HepG2 (cell line): Measurements from ENCODE around the gene KISS1R. TPM values are rescaled to one million over a fixed set of nuclear protein-coding genes. Genes with fewer than 3 reads are reported as not detected.

Experiments used
- ATM ChIP-seq: fragments of 450-650 bp; IDR thresholded peaks from 2 replicates; pipeline ENCODE4 v1.7.1; 2017; ENCODE audit warnings: mild to moderate bottlenecking, borderline replicate concordance
- BRCA1 ChIP-seq: sonication (generic); formaldehyde crosslinking; IDR thresholded peaks from 2 replicates; pipeline ENCODE4 v1.4.0; 2020; ENCODE audit warnings: missing genetic modification reagents
- EP300 ChIP-seq, 3 experiments: sonication (generic) in 1 of 3; formaldehyde crosslinking in 1 of 3; IDR thresholded peaks; 2 replicates each; pipeline versions ENCODE4 v1.5.1 to v1.6.1; 2011 to 2020; ENCODE audit warnings: low read depth in 2 of 3, low read length in 2 of 3, borderline replicate concordance in 1 of 3, improper control_type of control experiment in 1 of 3, mild to moderate bottlenecking in 1 of 3, missing genetic modification reagents in 1 of 3, moderate library complexity in 1 of 3
- HNF4G ChIP-seq, 2 experiments: sonication (generic) in 1 of 2; formaldehyde crosslinking in 1 of 2; IDR thresholded peaks; 2 replicates each; pipeline versions ENCODE4 v1.4.0 to v1.6.1; 2011 to 2020; ENCODE audit warnings: borderline replicate concordance in 2 of 2, low read depth in 2 of 2, mild to moderate bottlenecking in 2 of 2, low read length in 1 of 2, missing genetic modification reagents in 1 of 2, moderate library complexity in 1 of 2
- MBNL3 ChIP-seq: fragments of 250-450 bp; sonication (Bioruptor Pico); conservative IDR thresholded peaks from 2 replicates; pipeline ENCODE4 v1.8.0; 2022; ENCODE audit warnings: mild to moderate bottlenecking, inconsistent platforms
- MTERF4 ChIP-seq: sonication (generic); formaldehyde crosslinking; IDR thresholded peaks from 2 replicates; pipeline ENCODE4 v1.8.0; 2023; ENCODE audit warnings: mild to moderate bottlenecking, missing genetic modification reagents
- NAIF1 ChIP-seq: sonication (generic); formaldehyde crosslinking; IDR thresholded peaks from 2 replicates; pipeline ENCODE4 v1.5.0; 2020; ENCODE audit warnings: mild to moderate bottlenecking, missing genetic modification reagents, borderline replicate concordance
- TBP ChIP-seq: sonication (generic); formaldehyde crosslinking; IDR thresholded peaks from 2 replicates; pipeline ENCODE4 v1.5.0; 2020; ENCODE audit warnings: missing genetic modification reagents
- TOE1 ChIP-seq: sonication (generic); formaldehyde crosslinking; IDR thresholded peaks from 2 replicates; pipeline ENCODE4 v1.4.0; 2020; ENCODE audit warnings: mild to moderate bottlenecking, missing genetic modification reagents
- TP53 ChIP-seq: sonication (generic); formaldehyde crosslinking; conservative IDR thresholded peaks from 2 replicates; pipeline ENCODE4 v1.4.0; 2020; ENCODE audit warnings: missing genetic modification reagents
- XBP1 ChIP-seq: sonication (generic); formaldehyde crosslinking; IDR thresholded peaks from 2 replicates; pipeline ENCODE4 v1.5.0; 2020; ENCODE audit warnings: missing genetic modification reagents
- ZBTB38 ChIP-seq: sonication (generic); formaldehyde crosslinking; IDR thresholded peaks from 2 replicates; pipeline ENCODE4 v1.5.1; 2020; ENCODE audit warnings: mild to moderate bottlenecking, missing genetic modification reagents
- ZKSCAN1 ChIP-seq: fragments of 150-350 bp; IDR thresholded peaks from 2 replicates; pipeline ENCODE4 v1.6.1; 2014; ENCODE audit warnings: low read length
- ZMYM3 ChIP-seq: sonication (generic); formaldehyde crosslinking; IDR thresholded peaks from 2 replicates; pipeline ENCODE4 v1.5.1; 2020; ENCODE audit warnings: mild to moderate bottlenecking, missing genetic modification reagents
- ZNF468 ChIP-seq: sonication (generic); formaldehyde crosslinking; IDR thresholded peaks from 2 replicates; pipeline ENCODE4 v1.8.0; 2022; ENCODE audit warnings: mild to moderate bottlenecking, moderate library complexity, missing genetic modification reagents
- ZNF550 ChIP-seq: sonication (generic); formaldehyde crosslinking; IDR thresholded peaks from 2 replicates; pipeline ENCODE4 v1.4.0; 2020; ENCODE audit warnings: mild to moderate bottlenecking, missing genetic modification reagents, borderline replicate concordance
- ZNF567 ChIP-seq: sonication (generic); formaldehyde crosslinking; IDR thresholded peaks from 2 replicates; pipeline ENCODE4 v1.8.1; 2023; ENCODE audit warnings: mild to moderate bottlenecking, missing genetic modification reagents, borderline replicate concordance
- polyA plus RNA-seq, 8 experiments: library from polyadenylated mRNA; depleted of rRNA in 3 of 8; stranded (reverse) in 7 of 8; unstranded in 1 of 8; fragments of >200 nt; fragmentation: Illumina TruSeq in 4 of 8; extraction: Trizol in 4 of 8; gene quantifications; 2 replicates each; pipeline versions ENCODE4 v1.2.1 to v1.2.3, GENCODE V29; 2011 to 2016; ENCODE audit warnings: low read depth in 4 of 8, missing spikeins in 1 of 8, mixed read lengths in 1 of 8; ENCODE audit not compliant: insufficient read depth in 1 of 8
- total RNA-seq, 5 experiments: library from RNA; depleted of rRNA; stranded (reverse); fragments of >200 nt; fragmentation: Illumina TruSeq; extraction: Trizol; gene quantifications; 2 replicates each; pipeline ENCODE4 v1.2.3, GENCODE V29; 2016; ENCODE audit warnings: low read depth in 1 of 5
- TF ChIP-seq, protein P1 (sequence below): sonication (generic); formaldehyde crosslinking; IDR thresholded peaks from 2 replicates; pipeline ENCODE4 v1.4.0; 2020; ENCODE audit warnings: missing genetic modification reagents
- TF ChIP-seq, protein P2 (sequence below): IDR thresholded peaks from 2 replicates; pipeline ENCODE4 v1.6.1; 2018; ENCODE audit warnings: missing genetic modification reagents, mild to moderate bottlenecking, missing compliant biosample characterization
- TF ChIP-seq, protein P3 (sequence below): sonication (generic); formaldehyde crosslinking; IDR thresholded peaks from 2 replicates; pipeline ENCODE4 v1.4.0; 2020; ENCODE audit warnings: mild to moderate bottlenecking, missing genetic modification reagents
- TF ChIP-seq, protein P4 (sequence below): sonication (generic); formaldehyde crosslinking; IDR thresholded peaks from 2 replicates; pipeline ENCODE4 v1.8.1; 2023; ENCODE audit warnings: missing genetic modification reagents, inconsistent platforms, borderline replicate concordance

The KISS1R gene
- total and polyA plus RNA-seq, 2 of the 13 experiments (the other 11 are each of a cell fraction or from before 2014, with no cell fraction given): 1.1 to 10.2 TPM

- TF ChIP-seq, protein P1, sequence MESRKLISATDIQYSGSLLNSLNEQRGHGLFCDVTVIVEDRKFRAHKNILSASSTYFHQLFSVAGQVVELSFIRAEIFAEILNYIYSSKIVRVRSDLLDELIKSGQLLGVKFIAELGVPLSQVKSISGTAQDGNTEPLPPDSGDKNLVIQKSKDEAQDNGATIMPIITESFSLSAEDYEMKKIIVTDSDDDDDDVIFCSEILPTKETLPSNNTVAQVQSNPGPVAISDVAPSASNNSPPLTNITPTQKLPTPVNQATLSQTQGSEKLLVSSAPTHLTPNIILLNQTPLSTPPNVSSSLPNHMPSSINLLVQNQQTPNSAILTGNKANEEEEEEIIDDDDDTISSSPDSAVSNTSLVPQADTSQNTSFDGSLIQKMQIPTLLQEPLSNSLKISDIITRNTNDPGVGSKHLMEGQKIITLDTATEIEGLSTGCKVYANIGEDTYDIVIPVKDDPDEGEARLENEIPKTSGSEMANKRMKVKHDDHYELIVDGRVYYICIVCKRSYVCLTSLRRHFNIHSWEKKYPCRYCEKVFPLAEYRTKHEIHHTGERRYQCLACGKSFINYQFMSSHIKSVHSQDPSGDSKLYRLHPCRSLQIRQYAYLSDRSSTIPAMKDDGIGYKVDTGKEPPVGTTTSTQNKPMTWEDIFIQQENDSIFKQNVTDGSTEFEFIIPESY (CRISPR knock-in tag): peak; percentile 83
- TF ChIP-seq BRCA1 (CRISPR knock-in tag) (no peak), TBP (no peak), ZNF567 (CRISPR knock-in tag) (no peak), HNF4G (IDR thresholded peaks at IDR 0.05; ENCODE audit: borderline replicate concordance, low read depth, low read length) (no peak), HNF4G (CRISPR knock-in tag; IDR thresholded peaks at IDR 0.05; ENCODE audit: borderline replicate concordance, low read depth) (no peak), ZBTB38 (CRISPR knock-in tag) (peak; percentile 41; the same call in 1 of the 2 replicates), ZMYM3 (CRISPR knock-in tag) (0 out of 2 replicates have a peak, but pooled peaks have one; percentile 60), EP300 (IDR thresholded peaks at IDR 0.05; ENCODE audit: low read depth in 2 of 2, low read length in 2 of 2) (no peak), EP300 (CRISPR knock-in tag; IDR thresholded peaks at IDR 0.05; ENCODE audit: borderline replicate concordance) (no peak), TP53 (CRISPR knock-in tag) (no peak), ATM (no peak), NAIF1 (CRISPR knock-in tag) (no peak), MBNL3 (CRISPR knock-in tag) (no peak), XBP1 (CRISPR knock-in tag) (no peak), MTERF4 (CRISPR knock-in tag) (no peak), TOE1 (CRISPR knock-in tag) (no peak), ZNF550 (CRISPR knock-in tag) (no peak), ZNF468 (no peak), ZKSCAN1 (no peak)
- TF ChIP-seq, protein P2, sequence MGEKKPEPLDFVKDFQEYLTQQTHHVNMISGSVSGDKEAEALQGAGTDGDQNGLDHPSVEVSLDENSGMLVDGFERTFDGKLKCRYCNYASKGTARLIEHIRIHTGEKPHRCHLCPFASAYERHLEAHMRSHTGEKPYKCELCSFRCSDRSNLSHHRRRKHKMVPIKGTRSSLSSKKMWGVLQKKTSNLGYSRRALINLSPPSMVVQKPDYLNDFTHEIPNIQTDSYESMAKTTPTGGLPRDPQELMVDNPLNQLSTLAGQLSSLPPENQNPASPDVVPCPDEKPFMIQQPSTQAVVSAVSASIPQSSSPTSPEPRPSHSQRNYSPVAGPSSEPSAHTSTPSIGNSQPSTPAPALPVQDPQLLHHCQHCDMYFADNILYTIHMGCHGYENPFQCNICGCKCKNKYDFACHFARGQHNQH: no peak
- TF ChIP-seq, protein P3, sequence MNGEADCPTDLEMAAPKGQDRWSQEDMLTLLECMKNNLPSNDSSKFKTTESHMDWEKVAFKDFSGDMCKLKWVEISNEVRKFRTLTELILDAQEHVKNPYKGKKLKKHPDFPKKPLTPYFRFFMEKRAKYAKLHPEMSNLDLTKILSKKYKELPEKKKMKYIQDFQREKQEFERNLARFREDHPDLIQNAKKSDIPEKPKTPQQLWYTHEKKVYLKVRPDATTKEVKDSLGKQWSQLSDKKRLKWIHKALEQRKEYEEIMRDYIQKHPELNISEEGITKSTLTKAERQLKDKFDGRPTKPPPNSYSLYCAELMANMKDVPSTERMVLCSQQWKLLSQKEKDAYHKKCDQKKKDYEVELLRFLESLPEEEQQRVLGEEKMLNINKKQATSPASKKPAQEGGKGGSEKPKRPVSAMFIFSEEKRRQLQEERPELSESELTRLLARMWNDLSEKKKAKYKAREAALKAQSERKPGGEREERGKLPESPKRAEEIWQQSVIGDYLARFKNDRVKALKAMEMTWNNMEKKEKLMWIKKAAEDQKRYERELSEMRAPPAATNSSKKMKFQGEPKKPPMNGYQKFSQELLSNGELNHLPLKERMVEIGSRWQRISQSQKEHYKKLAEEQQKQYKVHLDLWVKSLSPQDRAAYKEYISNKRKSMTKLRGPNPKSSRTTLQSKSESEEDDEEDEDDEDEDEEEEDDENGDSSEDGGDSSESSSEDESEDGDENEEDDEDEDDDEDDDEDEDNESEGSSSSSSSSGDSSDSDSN (CRISPR knock-in tag): no peak
- TF ChIP-seq, protein P4, sequence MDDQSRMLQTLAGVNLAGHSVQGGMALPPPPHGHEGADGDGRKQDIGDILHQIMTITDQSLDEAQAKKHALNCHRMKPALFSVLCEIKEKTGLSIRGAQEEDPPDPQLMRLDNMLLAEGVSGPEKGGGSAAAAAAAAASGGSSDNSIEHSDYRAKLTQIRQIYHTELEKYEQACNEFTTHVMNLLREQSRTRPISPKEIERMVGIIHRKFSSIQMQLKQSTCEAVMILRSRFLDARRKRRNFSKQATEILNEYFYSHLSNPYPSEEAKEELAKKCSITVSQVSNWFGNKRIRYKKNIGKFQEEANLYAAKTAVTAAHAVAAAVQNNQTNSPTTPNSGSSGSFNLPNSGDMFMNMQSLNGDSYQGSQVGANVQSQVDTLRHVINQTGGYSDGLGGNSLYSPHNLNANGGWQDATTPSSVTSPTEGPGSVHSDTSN (CRISPR knock-in tag): no peak
These were observed 2.3 kb downstream of the KISS1R start (continued) for GRCh38 chr19:919199-920050.
